G401 (cell line): ENCODE data around the gene RALA. TPM values are rescaled to one million over a fixed set of nuclear protein-coding genes. Genes with fewer than 3 reads are reported as not detected.
"Not testable (repeated sequence)": the region's sequence is repeated elsewhere in the genome, so short reads cannot be mapped to it uniquely, and the experiment has no call there.

Experiments used
- DNase-seq: peaks from one replicate; pipeline ENCODE4 v3.0.0-alpha.2; 2015; ENCODE audit warnings: low spot score
- in situ Hi-C: cut with HindIII; loops from 2 replicates; pipeline ENCODE4 v1.10.0; 2016; ENCODE audit warnings: low sequenced_read_pairs, mixed read lengths
- total RNA-seq: library from RNA; depleted of rRNA; stranded (reverse); fragments of >200 nt; shearing (Covaris generic); gene quantifications from 2 replicates; pipeline ENCODE4 v1.2.3, GENCODE V29; 2014; rRNA removed

The RALA gene
- total RNA-seq, 1 experiment from 2014 or later = 39.8 TPM

GRCh38 chr7:39749717-39750116, 126.3 kb downstream of the RALA start:
- DNase-seq = no peak
- in situ Hi-C loops = no loop called here

GRCh38 chr7:39750253-39751077, 127.1 kb downstream of the RALA start:
- in situ Hi-C loops = no loop called here
- DNase-seq = no peak

- DNase-seq, in situ Hi-C loops: not testable (repeated sequence)
Measured at GRCh38 chr7:39753237-39753636, 129.9 kb downstream of the RALA start.

GRCh38 chr7:39753823-39754325, 130.5 kb downstream of the RALA start:
- DNase-seq = no peak
- in situ Hi-C loops = no loop called here

- DNase-seq = no peak
- in situ Hi-C loops = no loop called here
Measured at GRCh38 chr7:39754326-39755120, 131.2 kb downstream of the RALA start.

- in situ Hi-C loops = no loop called here
- DNase-seq = no peak
Measured at GRCh38 chr7:39757604-39758003, 134.2 kb downstream of the RALA start.

Other genes starting within 250 kb of the RALA start
- 36.8 and 42.2 TPM in 2 replicates for gene YAE1, start 57.2 kb upstream of the RALA start, total RNA-seq